Large intestine (tissue), 3 donors: ENCODE data around the gene SELENOM. TPM values are rescaled to one million over a fixed set of nuclear protein-coding genes. Genes with fewer than 3 reads are reported as not detected.
"Not testable (repeated sequence)": the region's sequence is repeated elsewhere in the genome, so short reads cannot be mapped to it uniquely, and the experiment has no call there.

Source experiments
- DNase-seq, 2 donors: peaks; one replicate each; pipeline versions ENCODE4 v3.0.0 to v3.0.0-alpha.2; 2013
- H3K27ac ChIP-seq: one replicate; pipeline ENCODE4 v1.5.1; 2013; ENCODE audit warnings: low read length
- H3K27me3 ChIP-seq: 2 replicates; pipeline ENCODE4 v1.6.1; 2013; ENCODE audit warnings: low read length; ENCODE audit not compliant: control insufficient read depth, insufficient read depth
- H3K36me3 ChIP-seq: 2 replicates; pipeline ENCODE4 v1.6.1; 2013; ENCODE audit warnings: low read length; ENCODE audit not compliant: control insufficient read depth, insufficient read depth
- H3K4me1 ChIP-seq: one replicate; pipeline ENCODE4 v1.6.1; 2013; ENCODE audit warnings: low read length; ENCODE audit not compliant: control insufficient read depth, insufficient read depth
- H3K4me3 ChIP-seq: one replicate; pipeline ENCODE4 v1.5.1; 2013; ENCODE audit warnings: low read length
- H3K9me3 ChIP-seq: one replicate; pipeline ENCODE4 v1.6.1; 2013; ENCODE audit warnings: mild to moderate bottlenecking, low read depth, low read length, moderate library complexity; ENCODE audit not compliant: control insufficient read depth
- WGBS: methylation state at CpG from one replicate; pipeline ENCODE4 v1.1.5; 2013; ENCODE audit warnings: low lambda C conversion rate; ENCODE audit not compliant: insufficient coverage; 5-methylcytosine and 5-hydroxymethylcytosine counted together
- polyA plus RNA-seq: library from polyadenylated mRNA; unstranded; fragments of 120-200 nt; gene quantifications from one replicate; pipeline ENCODE4 v1.2.1, GENCODE V29; 2013

Gene SELENOM
- polyA plus RNA-seq, 1 donor = 52.7 TPM

GRCh38 chr22:31124290-31124689, 16.9 kb upstream of the SELENOM start:
- Histone ChIP-seq H3K4me3 (no peak overlapping the region), H3K36me3 (peaks cover 5% of the 10 kb centered on the region), H3K27me3 (no peaks in the 10 kb centered on the region), H3K9me3 (no peaks in the 10 kb centered on the region), H3K4me1 (peaks cover 22% of the 10 kb centered on the region), H3K27ac (no peak overlapping the region)
- WGBS = no CpG with 5 or more reads among the region's 3 CpGs
- no peak for DNase-seq

- H3K4me1 ChIP-seq = peaks cover 22% of the 10 kb centered on the region
- H3K4me3 ChIP-seq = peak overlapping the region; percentile 67
- H3K9me3 ChIP-seq = no peaks in the 10 kb centered on the region
- WGBS = no CpG with 5 or more reads among the region's 4 CpGs
- peak overlapping the region; percentile 93 for H3K27ac ChIP-seq
- H3K36me3 ChIP-seq = peaks cover 1% of the 10 kb centered on the region
- no peaks in the 10 kb centered on the region for H3K27me3 ChIP-seq
- no peak for DNase-seq
These were observed 15.9 kb upstream of the SELENOM start for GRCh38 chr22:31123292-31123602.

- no peaks in the 10 kb centered on the region for H3K36me3 ChIP-seq
- H3K4me1 ChIP-seq = peaks cover 22% of the 10 kb centered on the region
- H3K4me3 ChIP-seq = peak within 1 kb of the TSS; percentile 67
- DNase-seq = peak; percentile 88 to 97
- no peaks in the 10 kb centered on the region for H3K27me3 ChIP-seq
- H3K27ac ChIP-seq = peak within 1 kb of the TSS; percentile 93
- no CpG with 5 or more reads among the region's 10 CpGs for WGBS
- H3K9me3 ChIP-seq = no peaks in the 10 kb centered on the region
These were observed 15.3 kb upstream of the SELENOM start, which contains the start of gene INPP5J for GRCh38 chr22:31122532-31123291. INPP5J (plus strand) TSS chr22:31122966; CDS start chr22:31123015, 49 bp downstream.

- Histone ChIP-seq H3K27ac (peak overlapping the region; percentile 93), H3K4me3 (no peak overlapping the region), H3K36me3 (no peaks in the 10 kb centered on the region), H3K27me3 (no peaks in the 10 kb centered on the region), H3K4me1 (peaks cover 22% of the 10 kb centered on the region), H3K9me3 (no peaks in the 10 kb centered on the region)
- WGBS = no CpG with 5 or more reads among the region's 2 CpGs
- DNase-seq = peak in 1 of 2 donors; percentile 68
These were observed 14.8 kb upstream of the SELENOM start for GRCh38 chr22:31122196-31122531.

GRCh38 chr22:31121403-31121802, 14.0 kb upstream of the SELENOM start:
- Histone ChIP-seq H3K9me3 (no peaks in the 10 kb centered on the region), H3K27ac (peak overlapping the region; percentile 93), H3K4me1 (peaks cover 22% of the 10 kb centered on the region), H3K27me3 (no peaks in the 10 kb centered on the region), H3K36me3 (no peaks in the 10 kb centered on the region), H3K4me3 (no peak overlapping the region)
- 96% methylated on average over 3 of the region's 4 CpGs for WGBS
- DNase-seq = no peak

GRCh38 chr22:31120642-31121041, 13.3 kb upstream of the SELENOM start:
- H3K9me3 ChIP-seq = no peaks in the 10 kb centered on the region
- H3K27ac ChIP-seq = no peak overlapping the region
- DNase-seq = no peak
- no peak overlapping the region for H3K4me3 ChIP-seq
- WGBS = no CpG with 5 or more reads among the region's 1 CpG
- H3K27me3 ChIP-seq = no peaks in the 10 kb centered on the region
- peaks cover 22% of the 10 kb centered on the region for H3K4me1 ChIP-seq
- no peaks in the 10 kb centered on the region for H3K36me3 ChIP-seq

GRCh38 chr22:31120230-31120629, 12.9 kb upstream of the SELENOM start:
- H3K9me3 ChIP-seq = no peaks in the 10 kb centered on the region
- peaks cover 22% of the 10 kb centered on the region for H3K4me1 ChIP-seq
- no peak overlapping the region for H3K4me3 ChIP-seq
- H3K27me3 ChIP-seq = no peaks in the 10 kb centered on the region
- no peak overlapping the region for H3K27ac ChIP-seq
- no CpG with 5 or more reads among the region's 5 CpGs for WGBS
- DNase-seq = no peak
- no peaks in the 10 kb centered on the region for H3K36me3 ChIP-seq

- DNase-seq = no peak
- H3K36me3 ChIP-seq = no peaks in the 10 kb centered on the region
- H3K4me1 ChIP-seq = peaks cover 22% of the 10 kb centered on the region
- H3K9me3 ChIP-seq = no peaks in the 10 kb centered on the region
- no peaks in the 10 kb centered on the region for H3K27me3 ChIP-seq
- H3K27ac ChIP-seq = no peak overlapping the region
- no peak overlapping the region for H3K4me3 ChIP-seq
- no CpG with 5 or more reads among the region's 7 CpGs for WGBS
These were observed 11.8 kb upstream of the SELENOM start for GRCh38 chr22:31119026-31119717.

GRCh38 chr22:31118046-31118820, 10.9 kb upstream of the SELENOM start:
- no peaks in the 10 kb centered on the region for H3K27me3 ChIP-seq
- peak in 1 of 2 donors; percentile 27 for DNase-seq
- H3K4me1 ChIP-seq = peaks cover 15% of the 10 kb centered on the region
- H3K4me3 ChIP-seq = no peak overlapping the region
- no peaks in the 10 kb centered on the region for H3K9me3 ChIP-seq
- WGBS = no CpG with 5 or more reads among the region's 3 CpGs
- H3K27ac ChIP-seq = no peak overlapping the region
- no peaks in the 10 kb centered on the region for H3K36me3 ChIP-seq

GRCh38 chr22:31112547-31113091, 5.3 kb upstream of the SELENOM start:
- not testable (repeated sequence) for H3K9me3 ChIP-seq, H3K4me3 ChIP-seq, DNase-seq, H3K27me3 ChIP-seq, H3K36me3 ChIP-seq, H3K27ac ChIP-seq, H3K4me1 ChIP-seq
- WGBS = no CpG with 5 or more reads among the region's 7 CpGs
